Measurements from ENCODE around the gene GET4.
"Not testable (repeated sequence)": the region's sequence is repeated elsewhere in the genome, so short reads cannot be mapped to it uniquely, and the experiment has no call there.

GRCh38 chr7:846958-847650, 29.2 kb upstream of the GET4 start:
- TF ChIP-seq, protein P1, sequence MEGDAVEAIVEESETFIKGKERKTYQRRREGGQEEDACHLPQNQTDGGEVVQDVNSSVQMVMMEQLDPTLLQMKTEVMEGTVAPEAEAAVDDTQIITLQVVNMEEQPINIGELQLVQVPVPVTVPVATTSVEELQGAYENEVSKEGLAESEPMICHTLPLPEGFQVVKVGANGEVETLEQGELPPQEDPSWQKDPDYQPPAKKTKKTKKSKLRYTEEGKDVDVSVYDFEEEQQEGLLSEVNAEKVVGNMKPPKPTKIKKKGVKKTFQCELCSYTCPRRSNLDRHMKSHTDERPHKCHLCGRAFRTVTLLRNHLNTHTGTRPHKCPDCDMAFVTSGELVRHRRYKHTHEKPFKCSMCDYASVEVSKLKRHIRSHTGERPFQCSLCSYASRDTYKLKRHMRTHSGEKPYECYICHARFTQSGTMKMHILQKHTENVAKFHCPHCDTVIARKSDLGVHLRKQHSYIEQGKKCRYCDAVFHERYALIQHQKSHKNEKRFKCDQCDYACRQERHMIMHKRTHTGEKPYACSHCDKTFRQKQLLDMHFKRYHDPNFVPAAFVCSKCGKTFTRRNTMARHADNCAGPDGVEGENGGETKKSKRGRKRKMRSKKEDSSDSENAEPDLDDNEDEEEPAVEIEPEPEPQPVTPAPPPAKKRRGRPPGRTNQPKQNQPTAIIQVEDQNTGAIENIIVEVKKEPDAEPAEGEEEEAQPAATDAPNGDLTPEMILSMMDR (conservative IDR thresholded peaks at IDR 0.05 in 1 of 2, IDR thresholded peaks at IDR 0.05 in 1 of 2; ENCODE audit: extremely low read depth in 1 of 2, insufficient read depth in 1 of 2, low read depth in 1 of 2, low read length in 2 of 2): not testable (repeated sequence)
- TF ChIP-seq EZH2 (IDR thresholded peaks at IDR 0.05; ENCODE audit: borderline replicate concordance, low read length): not testable (repeated sequence)
